HL-60 (cell line): Measurements from ENCODE around the gene NFAM1.

Experiments
- CTCF ChIP-seq: IDR thresholded peaks from one replicate; pipeline ENCODE4 v1.5.1; 2011; ENCODE audit warnings: low read length, control low read depth, inconsistent platforms; ENCODE audit not compliant: insufficient read depth
- GABPA ChIP-seq: IDR thresholded peaks from 2 replicates; pipeline ENCODE4 v1.6.1; 2012; ENCODE audit warnings: low read depth

DNA sequence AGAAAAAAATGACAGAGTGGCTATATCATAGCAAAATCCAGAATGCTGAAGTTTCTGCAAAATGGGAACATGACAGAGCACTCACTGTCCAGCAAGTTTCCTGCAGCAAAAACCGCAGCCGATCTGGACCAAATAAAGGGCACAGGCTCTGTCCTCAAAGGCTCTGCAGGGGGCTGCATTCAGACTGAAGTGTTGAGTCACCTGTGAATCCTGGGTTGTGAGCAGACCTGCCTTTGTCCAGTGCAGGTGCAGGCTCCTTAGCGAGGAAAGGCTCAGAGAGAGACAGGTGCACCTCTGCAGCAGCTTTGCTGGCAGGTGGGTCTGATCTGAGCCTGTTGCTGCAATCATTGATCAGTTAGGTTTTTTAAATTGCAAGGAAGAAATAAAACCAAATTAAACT lies 29.3 kb upstream of the NFAM1 start:
- TF ChIP-seq CTCF (no peak), GABPA (no peak)
